Measurements from ENCODE around the gene TMEM126A.

GRCh38 chr11:85704967-85705366, 57.2 kb downstream of the TMEM126A start:
- TF ChIP-seq CTCF (IDR thresholded peaks at IDR 0.05) = no peak
- no peak for TF ChIP-seq POLR2AphosphoS5 (IDR thresholded peaks at IDR 0.05; ENCODE audit: insufficient read depth in 1 of 2, low read depth in 1 of 2)
